ENCODE data around the gene LMAN1L.

Gene LMAN1L

GRCh38 chr15:74854453-74855022 lies 41.9 kb downstream of the LMAN1L start:
- TF ChIP-seq CTCF (IDR thresholded peaks at IDR 0.05; ENCODE audit: low read depth, low read length, missing control alignments), result no peak
- Histone ChIP-seq H3K27ac (no peak overlapping the region), H3K36me3 (replicated peaks) (peaks cover 26% of the 10 kb centered on the region), H3K4me3 (ENCODE audit: low read depth, low read length) (no peak overlapping the region), H3K27me3 (replicated peaks) (no peaks in the 10 kb centered on the region)
- in situ Hi-C loops (cut with HindIII; ENCODE audit: low pct_ligation_motif_present, low sequenced_read_pairs), result no loop called here
- no peak for DNase-seq

DNA sequence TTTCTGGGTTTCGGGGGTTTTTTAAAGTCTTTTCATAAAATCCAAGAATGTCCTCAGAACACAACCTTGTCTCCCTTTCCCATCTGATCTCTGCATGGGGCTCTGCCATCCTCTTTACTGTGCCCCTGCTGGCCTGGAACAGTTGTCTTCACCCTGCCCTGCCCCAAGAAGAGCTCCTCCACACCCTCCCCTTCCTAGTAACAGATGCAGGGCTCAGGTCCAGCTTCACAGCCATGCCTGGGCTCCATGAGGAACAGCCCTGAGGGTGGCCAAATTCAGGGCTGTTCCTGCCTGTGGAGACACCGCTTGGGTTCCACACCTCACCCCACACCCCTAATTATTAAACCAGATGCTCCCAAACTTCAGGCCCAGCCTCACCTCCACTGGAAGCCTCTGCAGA lies 43.2 kb downstream of the LMAN1L start:
- DNase-seq, result no peak
- Histone ChIP-seq H3K4me3 (ENCODE audit: low read depth, low read length) (no peak overlapping the region), H3K27me3 (replicated peaks) (no peaks in the 10 kb centered on the region), H3K27ac (no peak overlapping the region), H3K36me3 (replicated peaks) (peaks cover 14% of the 10 kb centered on the region)
- no peak for TF ChIP-seq CTCF (IDR thresholded peaks at IDR 0.05; ENCODE audit: low read depth, low read length, missing control alignments)
- in situ Hi-C loops (cut with HindIII; ENCODE audit: low pct_ligation_motif_present, low sequenced_read_pairs), result no loop called here

- H3K27me3 ChIP-seq (replicated peaks), result no peaks in the 10 kb centered on the region
- DNase-seq, result no peak
- H3K4me3 ChIP-seq (ENCODE audit: low read depth, low read length), result no peak overlapping the region
- no peak overlapping the region for H3K27ac ChIP-seq
- in situ Hi-C loops (cut with HindIII; ENCODE audit: low pct_ligation_motif_present, low sequenced_read_pairs), result no loop called here
- TF ChIP-seq CTCF (IDR thresholded peaks at IDR 0.05; ENCODE audit: low read depth, low read length, missing control alignments), result no peak
- H3K36me3 ChIP-seq (replicated peaks), result peaks cover 8% of the 10 kb centered on the region
These were observed 43.9 kb downstream of the LMAN1L start for GRCh38 chr15:74856537-74856936.

GRCh38 chr15:74857082-74857655 lies 44.5 kb downstream of the LMAN1L start:
- Histone ChIP-seq H3K27ac (no peak overlapping the region), H3K27me3 (replicated peaks) (no peaks in the 10 kb centered on the region), H3K36me3 (replicated peaks) (peaks cover 5% of the 10 kb centered on the region), H3K4me3 (ENCODE audit: low read depth, low read length) (no peak overlapping the region)
- in situ Hi-C loops (cut with HindIII; ENCODE audit: low pct_ligation_motif_present, low sequenced_read_pairs), result no loop called here
- TF ChIP-seq CTCF (IDR thresholded peaks at IDR 0.05; ENCODE audit: low read depth, low read length, missing control alignments), result no peak
- no peak for DNase-seq

GRCh38 chr15:74857671-74858368 lies 45.2 kb downstream of the LMAN1L start:
- DNase-seq, result no peak
- Histone ChIP-seq H3K36me3 (replicated peaks) (peaks cover 3% of the 10 kb centered on the region), H3K4me3 (ENCODE audit: low read depth, low read length) (no peak overlapping the region), H3K27ac (no peak overlapping the region), H3K27me3 (replicated peaks) (no peaks in the 10 kb centered on the region)
- no peak for TF ChIP-seq CTCF (IDR thresholded peaks at IDR 0.05; ENCODE audit: low read depth, low read length, missing control alignments)
- in situ Hi-C loops (cut with HindIII; ENCODE audit: low pct_ligation_motif_present, low sequenced_read_pairs), result no loop called here
